Hair follicle dermal papilla cell (primary cell): ENCODE measurements around the gene MYO1E. TPM values are rescaled to one million over a fixed set of nuclear protein-coding genes. Genes with fewer than 3 reads are reported as not detected.

Experiments
- small RNA-seq: library from RNA; depleted of rRNA; stranded (forward); fragments of <200 nt; gene quantifications from one replicate; pipeline ENCODE3, GENCODE V24; 2012
- total RNA-seq: library from RNA; depleted of rRNA; stranded (reverse); fragments of >200 nt; gene quantifications from 2 replicates; pipeline ENCODE4 v1.2.3, GENCODE V29; 2012

The MYO1E gene
- 155 and 165 TPM in 2 replicates for total RNA-seq

DNA sequence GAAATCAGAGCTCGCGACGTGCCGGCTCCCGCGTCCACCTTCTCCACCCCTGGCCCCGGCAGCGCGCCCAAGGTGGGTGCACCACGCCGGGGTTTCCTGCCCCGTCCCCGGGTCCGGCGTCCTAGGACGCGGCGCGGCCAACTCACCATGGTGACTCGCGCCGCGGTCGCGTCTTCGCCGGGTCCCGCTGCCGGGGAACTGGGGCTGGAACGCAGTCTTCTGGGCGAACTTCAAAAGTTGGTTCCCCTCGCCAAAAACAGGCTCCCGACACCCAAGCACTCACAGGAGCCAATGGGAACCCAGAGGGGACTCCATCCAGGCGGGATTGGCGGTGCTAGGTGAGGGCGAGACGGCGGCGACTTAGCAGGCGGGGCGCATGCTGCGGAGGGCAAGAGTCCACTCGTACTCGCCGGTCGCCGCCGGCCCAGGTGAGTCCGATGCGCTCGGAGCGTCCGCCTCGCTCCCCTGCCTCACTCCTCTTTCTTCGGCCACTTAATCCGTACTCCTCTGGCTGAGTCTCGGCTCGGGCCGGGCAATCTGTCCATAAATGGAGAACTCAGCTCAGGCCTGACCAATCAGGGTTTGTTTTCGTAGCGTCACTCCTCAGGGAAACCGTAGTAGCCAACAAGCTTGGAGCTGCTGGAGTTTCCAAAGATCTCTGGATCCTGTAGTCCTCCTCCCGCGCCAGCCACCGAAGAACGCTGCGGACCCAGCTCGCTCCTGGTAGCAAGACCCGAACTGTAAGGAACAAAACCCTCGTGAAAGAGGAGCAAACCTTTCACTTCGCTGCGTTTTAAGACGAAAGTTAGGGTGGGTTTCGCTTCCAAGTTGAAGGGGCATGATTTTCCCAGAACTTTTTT lies at the start of gene MYO1E:
TSS of gene MYO1E (minus strand) at position 520 of the 860 bp plus-strand sequence. CDS start at position 149, 371 bp downstream.

DNA sequence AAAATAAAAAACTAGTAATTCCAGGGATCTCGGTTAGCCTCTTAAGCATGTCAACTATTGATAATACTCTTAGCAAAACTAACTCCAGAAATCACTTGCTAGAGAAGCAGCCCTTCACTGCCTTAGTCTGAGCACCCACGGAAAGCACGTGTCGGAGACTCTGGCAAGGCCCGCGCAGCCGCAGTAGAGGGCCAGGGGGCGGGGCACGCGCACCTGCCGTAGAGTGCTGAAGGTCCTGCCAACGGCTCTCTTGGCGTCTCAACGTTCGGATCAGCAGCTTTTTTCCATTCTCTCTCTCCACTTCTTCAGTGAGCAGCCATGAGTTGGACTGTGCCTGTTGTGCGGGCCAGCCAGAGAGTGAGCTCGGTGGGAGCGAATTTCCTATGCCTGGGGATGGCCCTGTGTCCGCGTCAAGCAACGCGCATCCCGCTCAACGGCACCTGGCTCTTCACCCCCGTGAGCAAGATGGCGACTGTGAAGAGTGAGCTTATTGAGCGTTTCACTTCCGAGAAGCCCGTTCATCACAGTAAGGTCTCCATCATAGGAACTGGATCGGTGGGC lies 166.0 kb downstream of the MYO1E start, which contains the start of gene LDHAL6B:
TSS of gene LDHAL6B (plus strand) at position 221 of the 561 bp plus-strand sequence. CDS start at position 319, 98 bp downstream.

DNA sequence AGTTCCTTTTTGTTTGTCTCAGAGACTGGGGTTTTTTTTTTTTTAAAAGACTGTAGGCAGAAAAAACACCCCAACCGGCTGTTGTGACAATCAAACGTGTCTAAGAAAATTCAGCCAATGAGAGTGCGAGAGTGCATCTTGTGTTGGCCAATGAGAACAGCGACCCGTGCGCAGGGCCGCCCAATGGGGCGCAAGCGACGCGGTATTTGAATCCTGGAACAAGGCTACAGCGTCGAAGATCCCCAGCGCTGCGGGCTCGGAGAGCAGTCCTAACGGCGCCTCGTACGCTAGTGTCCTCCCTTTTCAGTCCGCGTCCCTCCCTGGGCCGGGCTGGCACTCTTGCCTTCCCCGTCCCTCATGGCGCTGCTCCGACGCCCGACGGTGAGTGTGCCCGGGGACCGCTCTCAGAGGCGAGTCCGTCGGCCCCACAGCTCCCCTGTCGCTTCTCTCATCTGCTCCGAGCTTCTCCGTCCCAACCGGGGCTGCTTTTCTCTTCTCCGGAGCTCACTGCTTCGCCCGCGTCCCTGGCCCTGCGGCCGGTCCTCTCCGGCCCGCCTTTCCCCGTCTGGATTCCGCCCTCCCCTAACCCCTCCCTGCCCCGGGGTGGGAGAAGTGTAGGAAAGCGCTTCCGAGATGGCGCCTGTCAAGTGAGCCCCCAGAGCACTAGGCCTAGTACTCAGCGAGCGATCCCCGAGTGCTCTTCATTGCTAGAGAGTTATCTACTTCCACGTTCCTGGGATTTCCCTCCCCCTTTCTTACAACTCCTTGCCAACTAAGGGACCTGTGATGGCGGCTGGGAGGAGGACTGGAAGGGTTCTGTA lies 267.5 kb downstream of the MYO1E start, which contains the start of gene CCNB2:
TSS of gene CCNB2 (plus strand) at position 235 of the 821 bp plus-strand sequence. CDS start at position 358, 123 bp downstream.

Small RNA genes within 50 kb of the gene (small RNA-seq; reads per million reads assigned to genes)
- gene MIR2116 (13.5 reads per million, percentile 93 among the genes with 10 or more reads in this experiment), gene RF00019 (not detected), gene RNU4-80P (not detected), gene RNU6-212P (not detected)

Other genes starting within 250 kb of the MYO1E start
- gene LDHAL6B, start 166.0 kb downstream of the MYO1E start, total RNA-seq, result not detected in 2 replicates
- gene FAM81A, start 65.3 kb upstream of the MYO1E start, total RNA-seq, result 0.12 and 0.16 TPM in 2 replicates
- not detected in 2 replicates for gene GCNT3, start 238.9 kb upstream of the MYO1E start, total RNA-seq